Natural killer cell (primary cell): ENCODE results near the gene GLYATL3. TPM values are rescaled to one million over a fixed set of nuclear protein-coding genes. Genes with fewer than 3 reads are reported as not detected.

Source experiments
- ATAC-seq, 3 donors: fragments of 150-1000 bp in 2 of 3; fragments of 200-7000 bp in 1 of 3; cut with Tn5 transposase; 1 replicate in 1 of 3; 2 replicates in 2 of 3; pipeline ENCODE4 v1.10.0; 2021; ENCODE audit warnings: mild to moderate bottlenecking in 2 of 3, moderate library complexity in 2 of 3
- DNase-seq, 2 donors: peaks; one replicate each; pipeline versions ENCODE4 v3.0.0 to v3.0.0-alpha.2; 2013 to 2021; ENCODE audit warnings: mixed read lengths in 1 of 2
- H3K27ac ChIP-seq: one replicate; pipeline ENCODE4 v1.5.1; 2013; ENCODE audit warnings: mild to moderate bottlenecking, low read length
- H3K27me3 ChIP-seq: one replicate; pipeline ENCODE4 v1.6.1; 2013; ENCODE audit warnings: low read length; ENCODE audit not compliant: control insufficient read depth, insufficient read depth
- H3K36me3 ChIP-seq: one replicate; pipeline ENCODE4 v1.6.1; 2013; ENCODE audit warnings: low read length; ENCODE audit not compliant: control insufficient read depth, insufficient read depth
- H3K4me1 ChIP-seq: one replicate; pipeline ENCODE4 v1.6.1; 2013; ENCODE audit warnings: low read length; ENCODE audit not compliant: control insufficient read depth, insufficient read depth
- H3K4me3 ChIP-seq: one replicate; pipeline ENCODE4 v1.5.1; 2013; ENCODE audit warnings: low read length
- H3K9me3 ChIP-seq: one replicate; pipeline ENCODE4 v1.6.1; 2013; ENCODE audit warnings: low read length; ENCODE audit not compliant: control insufficient read depth, insufficient read depth
- H3K27ac Mint-ChIP-seq, 2 donors: one replicate each; pipeline ENCODE4 v1.8.0; 2022; ENCODE audit warnings: mild to moderate bottlenecking in 2 of 2, mixed read lengths in 2 of 2, moderate library complexity in 1 of 2
- H3K27me3 Mint-ChIP-seq, 2 donors: one replicate each; pipeline ENCODE4 v1.8.0; 2022; ENCODE audit warnings: low read depth in 2 of 2, mixed read lengths in 2 of 2
- H3K36me3 Mint-ChIP-seq: one replicate; pipeline ENCODE4 v1.8.0; 2022; ENCODE audit warnings: mixed read lengths
- H3K4me1 Mint-ChIP-seq, 2 donors: one replicate each; pipeline ENCODE4 v1.8.0; 2022; ENCODE audit warnings: mixed read lengths in 2 of 2
- H3K4me3 Mint-ChIP-seq: one replicate; pipeline ENCODE4 v1.8.0; 2022; ENCODE audit warnings: mild to moderate bottlenecking, moderate library complexity, mixed read lengths
- H3K9me3 Mint-ChIP-seq, 2 donors: one replicate each; pipeline ENCODE4 v1.8.0; 2022; ENCODE audit warnings: mixed read lengths in 2 of 2
- CTCF ChIP-seq: fragments of 200-600 bp; IDR thresholded peaks from one replicate; pipeline ENCODE4 v1.8.0; 2022; ENCODE audit warnings: antibody characterized with exemption
- WGBS: methylation state at CpG from one replicate; pipeline ENCODE4 v1.1.7; 2013; ENCODE audit warnings: missing lambda C conversion rate; ENCODE audit not compliant: insufficient coverage; 5-methylcytosine and 5-hydroxymethylcytosine counted together
- intact Hi-C: fragments of 100-400 bp; cut with micrococcal nuclease; formaldehyde crosslinking; loops from one replicate; pipeline ENCODE4 v1.14.2; 2022
- total RNA-seq, 4 donors: library from RNA; stranded (reverse); fragments of 120-200 nt in 1 of 4; gene quantifications; one replicate each; pipeline versions ENCODE4 v1.2.3 to v1.2.4, GENCODE V29; 2013 to 2022

Gene GLYATL3
- total RNA-seq, 3 donors from 2014 or later (not counting 1 experiment from before 2014, with no cell fraction given), result not detected

- Histone ChIP-seq H3K4me3 (no peak overlapping the region), H3K27ac (no peak overlapping the region), H3K9me3 (no peaks in the 10 kb centered on the region), H3K36me3 (no peaks in the 10 kb centered on the region), H3K27me3 (no peaks in the 10 kb centered on the region), H3K4me1 (no peaks in the 10 kb centered on the region)
- Mint-ChIP-seq H3K27ac (no peak overlapping the region), H3K4me1 (no peaks in the 10 kb centered on the region), H3K36me3 (no peaks in the 10 kb centered on the region), H3K27me3 (peaks cover 0 to 2% of the 10 kb centered on the region in 2 donors), H3K4me3 (no peak overlapping the region), H3K9me3 (no peaks in the 10 kb centered on the region)
- no peak for TF ChIP-seq CTCF
- 77% methylated on average over 1 of the region's 1 CpG for WGBS
- intact Hi-C loops, result no loop called here
- no peak for DNase-seq
- ATAC-seq, result no peak
Measured at GRCh38 chr6:49541210-49541724, 41.5 kb downstream of the GLYATL3 start.

- no peaks in the 10 kb centered on the region for H3K9me3 Mint-ChIP-seq
- ATAC-seq, result no peak
Measured at GRCh38 chr6:49541936-49542335, 42.2 kb downstream of the GLYATL3 start.

GRCh38 chr6:49543087-49543858, 43.5 kb downstream of the GLYATL3 start:
- Mint-ChIP-seq H3K4me3 (no peak overlapping the region), H3K27me3 (peaks cover 2 to 16% of the 10 kb centered on the region in 2 donors), H3K36me3 (no peaks in the 10 kb centered on the region), H3K9me3 (no peaks in the 10 kb centered on the region), H3K4me1 (no peaks in the 10 kb centered on the region), H3K27ac (no peak overlapping the region)
- intact Hi-C loops, result no loop called here
- Histone ChIP-seq H3K4me1 (no peaks in the 10 kb centered on the region), H3K27ac (no peak overlapping the region), H3K27me3 (no peaks in the 10 kb centered on the region), H3K36me3 (no peaks in the 10 kb centered on the region), H3K9me3 (no peaks in the 10 kb centered on the region), H3K4me3 (no peak overlapping the region)
- DNase-seq, result no peak
- WGBS, result 87% methylated on average over 4 of the region's 7 CpGs
- no peak for TF ChIP-seq CTCF
- no peak for ATAC-seq

More at GRCh38 chr6:49541936-49542335, 42.2 kb downstream of the GLYATL3 start:
- Histone ChIP-seq H3K27ac (no peak overlapping the region), H3K9me3 (no peaks in the 10 kb centered on the region), H3K4me3 (no peak overlapping the region), H3K27me3 (no peaks in the 10 kb centered on the region), H3K36me3 (no peaks in the 10 kb centered on the region), H3K4me1 (no peaks in the 10 kb centered on the region)
- 95% methylated on average over 2 of the region's 3 CpGs for WGBS
- H3K27me3 Mint-ChIP-seq, result peaks cover 0 to 8% of the 10 kb centered on the region in 2 donors
- intact Hi-C loops, result no loop called here
- H3K36me3 Mint-ChIP-seq, result no peaks in the 10 kb centered on the region
- H3K27ac Mint-ChIP-seq, result no peak overlapping the region
- H3K4me3 Mint-ChIP-seq, result no peak overlapping the region
- DNase-seq, result no peak
- TF ChIP-seq CTCF, result no peak
- H3K4me1 Mint-ChIP-seq, result no peaks in the 10 kb centered on the region
